ENCODE results near the gene ZCCHC7. TPM values are rescaled to one million over a fixed set of nuclear protein-coding genes. Genes with fewer than 3 reads are reported as not detected.

Gene ZCCHC7
- total RNA-seq, 1 experiment from 2014 or later = 31.2 TPM

GRCh38 chr9:37335238-37335637, 214.9 kb downstream of the ZCCHC7 start (continued):
- TF ChIP-seq CTCF (IDR thresholded peaks at IDR 0.05 in 2 of 3, conservative IDR thresholded peaks at IDR 0.05 in 1 of 3; ENCODE audit: borderline replicate concordance in 1 of 3, insufficient read depth in 1 of 3, low read depth in 2 of 3, low read length in 2 of 3) (no peak), EGR1 (IDR thresholded peaks at IDR 0.05; ENCODE audit: low read depth) (no peak), RAD21 (IDR thresholded peaks at IDR 0.05; ENCODE audit: low read depth) (no peak), SP1 (IDR thresholded peaks at IDR 0.05; ENCODE audit: low read depth) (no peak), MAX (IDR thresholded peaks at IDR 0.05) (no peak)

- no peak for TF ChIP-seq CBX3 (IDR thresholded peaks at IDR 0.05; ENCODE audit: low read depth)
- no peak for TF ChIP-seq MAX (IDR thresholded peaks at IDR 0.05)
- TF ChIP-seq EZH2phosphoT487 (IDR thresholded peaks at IDR 0.05; ENCODE audit: borderline replicate concordance) = no peak
- no peak for TF ChIP-seq SRF (IDR thresholded peaks at IDR 0.05; ENCODE audit: low read depth)
- ATAC-seq (no peak), DNase-seq (ENCODE audit: low read depth, low spot score) (no peak)
- no peak overlapping the region for H3K4me3 ChIP-seq (replicated peaks in 1 of 2; ENCODE audit: low read depth in 1 of 2, low read length in 2 of 2)
- CTCF ChIA-PET = no interaction called here
- no peaks in the 10 kb centered on the region for H4K20me1 ChIP-seq (ENCODE audit: insufficient read depth)
- no TSS peak for BruUV-seq (replicated peaks)
- H3K4me1 ChIP-seq (ENCODE audit: control insufficient read depth in 1 of 2, insufficient read depth in 2 of 2, low read length in 2 of 2) = no peaks in the 10 kb centered on the region
- no peaks in the 10 kb centered on the region; a peak in 1 of 4 replicates for H3K36me3 ChIP-seq (ENCODE audit: control insufficient read depth in 1 of 2, insufficient read depth in 2 of 2, low read length in 2 of 2)
- no peak overlapping the region for H3K9ac ChIP-seq (ENCODE audit: low read length)
- RAD21 ChIA-PET (ENCODE audit: low non-redundant PET in 1 of 2, low total read pairs in 2 of 2, uncharacterized antibody in 2 of 2, unreplicated experiment in 2 of 2) = no interaction called here
- H3K79me2 ChIP-seq (ENCODE audit: insufficient read depth, low read length) = no peaks in the 10 kb centered on the region
- H3K4me2 ChIP-seq (ENCODE audit: low read length) = no peak overlapping the region
- intact Hi-C loops (cut with micrococcal nuclease) = no loop called here
- H3K9me3 ChIP-seq (ENCODE audit: control insufficient read depth in 1 of 2, insufficient read depth in 1 of 2, low read depth in 1 of 2, low read length in 2 of 2) = no peaks in the 10 kb centered on the region
- no peaks in the 10 kb centered on the region for H3K9me2 ChIP-seq (ENCODE audit: insufficient read depth)
- no peak overlapping the region for H2AFZ ChIP-seq (ENCODE audit: low read depth, low read length, poor library complexity, severe bottlenecking)
- POLR2A ChIA-PET = no interaction called here
- H3K27ac ChIP-seq (ENCODE audit: low read depth, low read length) = no peak overlapping the region
- H3K27me3 ChIP-seq (ENCODE audit: insufficient read depth, low read length) = no peaks in the 10 kb centered on the region
Measured at GRCh38 chr9:37336150-37336549, 215.8 kb downstream of the ZCCHC7 start.

Data from HCT116 (cell line).